Activated naive CD8-positive, alpha-beta T cell (primary cell): ENCODE results near the gene MAP3K10.
"Not testable (repeated sequence)": the region's sequence is repeated elsewhere in the genome, so short reads cannot be mapped to it uniquely, and the experiment has no call there.

Source experiments
- H3K27ac Mint-ChIP-seq: one replicate; pipeline ENCODE4 v1.8.0; 2021; ENCODE audit warnings: mixed read lengths
- H3K27me3 Mint-ChIP-seq: one replicate; pipeline ENCODE4 v1.8.0; 2021; ENCODE audit warnings: mixed read lengths
- H3K36me3 Mint-ChIP-seq: one replicate; pipeline ENCODE4 v1.8.0; 2021; ENCODE audit warnings: mixed read lengths
- H3K4me1 Mint-ChIP-seq: one replicate; pipeline ENCODE4 v1.8.0; 2021; ENCODE audit warnings: low read depth, mixed read lengths
- H3K4me3 Mint-ChIP-seq: one replicate; pipeline ENCODE4 v1.8.0; 2021; ENCODE audit warnings: mild to moderate bottlenecking, mixed read lengths
- H3K9me3 Mint-ChIP-seq: one replicate; pipeline ENCODE4 v1.8.0; 2021; ENCODE audit warnings: low read depth, mixed read lengths

Gene MAP3K10

DNA sequence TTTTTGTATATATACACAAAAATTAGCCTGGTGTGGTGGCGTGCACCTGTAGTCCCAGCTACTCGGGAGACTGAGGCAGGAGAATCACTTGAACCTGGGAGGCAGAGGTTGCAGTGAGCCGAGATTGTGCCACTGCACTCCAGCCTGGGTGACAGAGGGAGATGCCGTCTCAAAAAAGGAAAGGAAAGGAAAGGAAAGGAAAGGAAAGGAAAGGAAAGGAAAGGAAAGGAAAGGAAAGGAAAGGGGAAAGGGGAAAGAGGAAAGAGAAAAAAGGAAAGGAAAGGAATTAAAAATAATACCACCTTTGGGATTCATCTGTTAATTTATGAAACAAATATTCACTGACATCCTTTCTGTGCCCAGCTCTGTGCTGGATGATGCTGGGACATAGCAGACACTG, 27.8 kb downstream of the MAP3K10 start:
- H3K27ac Mint-ChIP-seq, H3K36me3 Mint-ChIP-seq, H3K9me3 Mint-ChIP-seq, H3K4me3 Mint-ChIP-seq, H3K4me1 Mint-ChIP-seq: not testable (repeated sequence)
- peaks cover 28% of the 10 kb centered on the region for H3K27me3 Mint-ChIP-seq

DNA sequence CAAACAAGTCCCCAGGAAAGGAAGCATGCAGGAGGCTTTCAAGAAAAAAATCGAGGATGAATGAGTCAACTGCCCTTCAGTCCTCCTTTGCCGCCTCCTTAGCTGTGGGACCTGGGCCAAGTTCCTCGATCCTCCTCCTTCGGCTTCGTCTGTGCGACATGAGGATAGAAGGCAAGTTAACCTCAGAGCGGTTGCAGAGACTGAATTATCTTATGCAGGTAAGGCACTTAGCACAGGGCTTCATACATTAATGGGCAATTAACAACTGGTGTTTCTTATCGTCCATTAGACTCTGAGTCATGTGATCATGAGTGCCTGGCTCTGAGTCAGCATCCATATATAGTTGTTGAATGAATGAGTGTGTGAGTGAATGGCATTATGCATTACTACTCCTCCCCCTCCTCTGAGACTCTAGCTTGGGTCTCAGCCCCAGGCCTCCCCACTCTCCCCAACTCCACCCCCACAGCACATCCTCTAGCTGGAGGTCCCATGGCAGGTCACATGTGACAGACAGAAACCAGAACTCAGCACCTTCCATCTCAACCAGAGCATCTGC, 28.6 kb downstream of the MAP3K10 start:
- H3K27me3 Mint-ChIP-seq: peaks cover 30% of the 10 kb centered on the region

DNA sequence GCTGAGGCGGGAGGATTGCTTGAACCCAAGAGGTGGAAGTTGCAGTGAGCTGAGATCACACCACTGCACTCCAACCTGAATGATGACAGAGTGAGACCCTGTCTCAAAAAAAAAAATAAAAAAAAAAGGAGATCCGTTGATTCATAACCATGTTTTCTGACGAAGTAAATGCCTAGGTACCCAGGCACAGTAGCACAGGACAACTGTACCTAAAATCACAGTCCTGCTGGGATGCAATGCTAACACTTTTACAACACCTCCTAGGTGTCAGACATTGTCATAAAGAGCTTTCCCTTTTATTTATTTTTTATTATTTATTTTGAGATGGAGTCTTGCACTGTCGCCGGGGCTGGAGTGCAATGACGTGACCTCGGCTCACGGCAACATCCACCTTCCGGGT, 29.4 kb downstream of the MAP3K10 start:
- Mint-ChIP-seq H3K27me3 (peaks cover 36% of the 10 kb centered on the region), H3K36me3 (peaks cover 5% of the 10 kb centered on the region), H3K4me3 (no peak overlapping the region), H3K27ac (no peak overlapping the region), H3K9me3 (no peaks in the 10 kb centered on the region), H3K4me1 (peaks cover 15% of the 10 kb centered on the region)

More for the DNA sequence above, 28.6 kb downstream of the MAP3K10 start:
- no peaks in the 10 kb centered on the region for H3K9me3 Mint-ChIP-seq
- H3K36me3 Mint-ChIP-seq: peaks cover 2% of the 10 kb centered on the region
- no peak overlapping the region for H3K27ac Mint-ChIP-seq
- peaks cover 10% of the 10 kb centered on the region for H3K4me1 Mint-ChIP-seq
- no peak overlapping the region for H3K4me3 Mint-ChIP-seq

DNA sequence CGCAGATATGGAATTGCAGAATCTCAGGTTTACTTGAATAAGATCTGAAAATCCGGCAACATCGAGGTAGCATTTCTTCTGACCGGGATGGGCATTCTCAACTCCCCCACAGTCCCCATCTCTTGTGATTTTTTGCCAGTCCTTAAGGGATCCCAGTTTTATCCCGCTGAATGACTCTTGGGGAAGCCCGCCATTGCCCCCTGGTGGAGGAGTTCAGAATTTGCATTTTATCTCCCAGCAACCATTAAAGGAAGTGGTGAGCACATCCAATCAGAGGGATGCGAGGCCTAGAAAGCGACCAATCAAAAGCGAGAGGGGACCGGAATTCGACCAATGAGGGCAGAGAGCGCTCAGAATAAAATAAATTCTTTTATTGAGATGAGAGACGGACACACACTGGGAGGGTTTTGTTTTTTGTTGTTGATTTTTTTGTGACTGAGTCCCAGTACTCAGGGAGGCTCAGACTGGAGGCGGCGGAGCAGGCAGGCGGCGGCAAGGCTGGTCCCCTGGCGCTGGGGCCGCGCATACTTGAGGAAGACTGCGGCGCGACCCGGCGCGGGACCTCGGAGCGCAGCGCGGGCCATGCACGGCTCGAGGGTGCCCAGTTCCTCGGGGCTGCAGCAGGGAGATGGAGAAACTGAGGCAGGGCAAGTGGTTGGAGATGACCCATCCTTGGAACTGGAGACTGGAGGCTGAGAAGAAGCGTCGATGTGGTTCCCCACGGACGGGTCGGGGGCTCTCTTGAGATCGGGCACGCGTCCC, 30.8 kb downstream of the MAP3K10 start:
- Mint-ChIP-seq H3K4me3 (peak overlapping the region; percentile 47), H3K27ac (no peak overlapping the region), H3K9me3 (no peaks in the 10 kb centered on the region), H3K36me3 (peaks cover 3% of the 10 kb centered on the region), H3K4me1 (peaks cover 18% of the 10 kb centered on the region), H3K27me3 (peaks cover 32% of the 10 kb centered on the region)

DNA sequence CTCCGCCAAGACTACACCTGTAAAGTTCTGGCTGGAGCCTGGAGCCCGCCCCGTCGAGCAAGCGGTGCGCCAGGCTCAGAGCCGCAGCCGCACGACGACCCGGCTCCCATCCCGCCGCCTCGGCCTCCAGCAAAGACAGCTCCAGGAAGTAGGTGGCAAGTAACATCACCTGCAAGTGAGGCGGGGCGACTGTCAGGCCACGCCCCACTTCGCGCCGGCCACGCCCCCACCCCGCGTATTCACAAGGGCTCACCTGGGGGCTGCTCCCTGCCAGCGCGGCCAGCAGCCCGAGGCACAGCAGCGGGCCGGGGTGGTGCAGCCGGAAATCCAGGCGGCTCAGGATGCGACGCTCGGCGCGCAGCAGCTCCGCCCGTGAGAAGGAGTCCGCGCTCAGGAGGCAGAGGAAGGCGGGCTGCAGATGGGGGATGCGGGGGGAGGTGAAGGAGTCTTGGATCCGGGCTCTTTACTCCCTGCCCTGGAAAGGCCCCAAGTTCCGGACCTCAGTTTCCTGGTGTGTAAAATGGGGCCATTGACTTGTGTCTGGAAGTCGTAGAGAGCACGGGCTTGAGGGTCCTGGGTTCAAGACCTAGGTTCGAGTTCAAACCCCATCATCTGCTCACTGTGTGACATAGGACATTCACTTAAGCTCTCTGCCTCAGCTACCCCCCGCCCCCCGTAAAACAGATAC, 32.1 kb downstream of the MAP3K10 start:
- H3K27me3 Mint-ChIP-seq: peaks cover 32% of the 10 kb centered on the region
- peaks cover 23% of the 10 kb centered on the region for H3K4me1 Mint-ChIP-seq
- H3K9me3 Mint-ChIP-seq: no peaks in the 10 kb centered on the region
- no peak overlapping the region for H3K4me3 Mint-ChIP-seq
- H3K27ac Mint-ChIP-seq: no peak overlapping the region
- H3K36me3 Mint-ChIP-seq: peaks cover 3% of the 10 kb centered on the region

DNA sequence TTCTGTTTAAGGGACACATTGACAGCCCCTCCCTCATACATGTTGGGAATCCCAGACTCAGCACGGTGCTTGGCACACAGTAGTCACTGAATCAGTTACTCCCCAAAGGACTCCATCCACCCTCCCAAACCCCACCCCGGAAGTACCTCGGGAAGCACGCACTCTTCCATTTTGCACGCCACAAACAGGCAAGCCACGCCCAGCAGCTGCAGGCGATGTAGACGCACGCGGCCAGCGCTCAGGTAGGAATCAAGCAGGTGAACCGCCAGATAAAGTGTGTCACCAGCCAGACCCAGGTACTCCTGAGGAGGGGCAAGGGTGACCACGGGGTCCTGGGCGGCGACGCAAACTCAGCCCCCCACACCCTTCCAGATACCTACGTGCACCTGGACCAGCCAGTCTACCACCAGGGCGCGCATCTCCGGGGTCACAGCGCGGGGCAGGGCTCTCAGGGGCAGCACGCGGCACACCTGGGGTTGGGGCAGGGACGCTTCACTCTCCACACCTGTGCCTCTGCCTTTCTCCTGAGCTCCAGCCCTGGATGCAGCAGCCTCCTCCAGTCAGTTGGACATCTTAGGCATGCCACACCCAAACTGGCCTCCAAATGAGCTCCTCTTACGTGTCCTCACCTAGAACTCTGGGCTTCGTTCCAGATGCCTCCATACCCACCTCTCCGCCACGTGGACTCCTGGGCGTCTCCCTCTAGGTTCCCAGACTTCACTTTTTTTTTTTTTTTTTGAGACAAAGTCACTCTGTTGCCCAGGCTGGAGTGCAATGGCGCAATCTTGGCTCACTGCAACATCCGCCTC, 33.3 kb downstream of the MAP3K10 start:
- Mint-ChIP-seq H3K9me3 (no peaks in the 10 kb centered on the region), H3K27ac (no peak overlapping the region), H3K27me3 (peaks cover 26% of the 10 kb centered on the region), H3K36me3 (peaks cover 3% of the 10 kb centered on the region), H3K4me1 (peaks cover 31% of the 10 kb centered on the region), H3K4me3 (no peak overlapping the region)

DNA sequence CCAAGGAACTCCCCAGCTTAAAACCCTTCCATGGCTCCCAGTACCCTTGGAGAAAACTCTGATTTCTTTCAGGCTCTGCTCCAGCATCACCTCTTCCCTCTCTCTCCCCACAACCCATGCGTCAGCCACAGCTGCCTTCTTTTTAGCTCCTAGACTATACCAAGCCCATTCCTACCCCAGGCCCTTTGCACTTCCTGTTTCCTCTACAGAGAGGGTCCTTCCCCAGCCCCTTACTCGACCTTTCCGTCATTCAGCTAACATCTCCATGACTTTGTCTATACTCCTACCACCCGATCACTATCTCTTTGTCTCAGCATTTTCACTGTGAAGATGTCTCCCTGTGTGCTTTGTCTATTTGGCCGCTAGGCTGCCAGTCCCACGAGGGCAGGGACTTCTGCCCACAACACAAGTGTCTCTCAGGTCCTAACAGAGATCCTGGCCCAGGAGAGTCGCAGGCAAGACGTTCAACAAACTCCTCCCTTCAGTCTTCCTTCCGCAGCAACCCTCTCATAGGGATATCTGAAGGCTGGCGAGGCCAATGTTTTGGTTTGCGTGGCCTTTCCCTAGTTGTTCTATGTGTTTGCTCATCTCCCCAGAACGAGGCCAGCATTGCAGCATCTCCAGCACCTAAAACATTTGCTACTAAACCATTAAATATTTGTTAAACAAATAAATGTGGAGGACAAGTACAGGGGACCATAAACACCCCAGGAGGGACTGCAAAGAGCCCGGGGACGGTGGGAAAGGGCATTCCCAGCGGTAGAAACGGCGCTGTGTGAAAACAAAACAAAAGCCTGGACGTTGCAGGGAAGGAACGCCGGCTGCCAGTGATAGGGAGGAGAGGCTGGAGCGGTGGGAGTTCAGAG, 34.4 kb downstream of the MAP3K10 start:
- peak overlapping the region; percentile 65 for H3K4me3 Mint-ChIP-seq
- H3K27ac Mint-ChIP-seq: peak overlapping the region; percentile 58
- no peaks in the 10 kb centered on the region for H3K9me3 Mint-ChIP-seq
- H3K4me1 Mint-ChIP-seq: peaks cover 41% of the 10 kb centered on the region
- H3K27me3 Mint-ChIP-seq: peaks cover 18% of the 10 kb centered on the region
- peaks cover 3% of the 10 kb centered on the region for H3K36me3 Mint-ChIP-seq

DNA sequence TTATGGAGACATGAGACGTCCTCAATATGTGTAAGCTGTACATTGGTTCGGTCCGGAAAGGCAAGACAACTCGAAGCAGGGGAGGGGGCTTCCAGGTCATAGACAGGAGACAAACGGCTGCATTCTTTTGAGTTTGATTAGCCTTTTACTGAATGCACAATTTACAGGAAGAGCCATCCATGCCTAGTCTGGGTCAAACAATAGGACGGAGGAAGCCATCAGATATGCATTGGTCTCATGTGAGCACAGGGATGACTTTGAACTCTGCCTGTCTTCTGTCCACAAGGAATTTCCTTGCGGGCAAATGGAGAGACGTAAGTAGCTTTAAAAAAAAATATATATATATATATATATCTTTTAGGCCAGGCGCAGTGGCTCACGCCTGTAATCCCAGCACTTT, 37.1 kb downstream of the MAP3K10 start:
- peaks cover 12% of the 10 kb centered on the region for H3K27me3 Mint-ChIP-seq
- H3K27ac Mint-ChIP-seq: peak overlapping the region; percentile 16
- H3K36me3 Mint-ChIP-seq: peaks cover 3% of the 10 kb centered on the region
- H3K4me3 Mint-ChIP-seq: no peak overlapping the region
- H3K9me3 Mint-ChIP-seq: no peaks in the 10 kb centered on the region
- H3K4me1 Mint-ChIP-seq: peaks cover 37% of the 10 kb centered on the region

DNA sequence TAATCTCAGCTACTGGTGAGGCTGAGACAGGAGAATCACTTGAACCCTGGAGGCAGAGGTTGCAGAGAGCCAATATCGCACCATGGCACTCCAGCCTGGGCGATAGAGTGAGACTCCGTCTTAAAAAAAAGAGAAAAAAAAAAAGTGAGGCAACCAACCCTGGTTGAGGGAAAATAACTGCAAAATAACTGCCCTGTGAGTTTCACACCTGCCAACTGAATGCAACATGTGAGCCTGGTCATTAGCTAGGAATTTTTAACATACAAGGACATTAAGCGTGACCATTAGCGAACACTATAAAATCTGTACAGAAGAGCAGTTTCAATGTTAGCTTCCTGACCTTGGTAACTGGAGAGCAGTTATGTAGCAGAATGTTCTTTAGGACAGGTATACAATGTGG, 37.6 kb downstream of the MAP3K10 start:
- H3K27me3 Mint-ChIP-seq: peaks cover 12% of the 10 kb centered on the region
- peak overlapping the region; percentile 82 for H3K27ac Mint-ChIP-seq
- peaks cover 3% of the 10 kb centered on the region for H3K36me3 Mint-ChIP-seq
- no peaks in the 10 kb centered on the region for H3K9me3 Mint-ChIP-seq
- H3K4me3 Mint-ChIP-seq: peak overlapping the region; percentile 8
- peaks cover 37% of the 10 kb centered on the region for H3K4me1 Mint-ChIP-seq

DNA sequence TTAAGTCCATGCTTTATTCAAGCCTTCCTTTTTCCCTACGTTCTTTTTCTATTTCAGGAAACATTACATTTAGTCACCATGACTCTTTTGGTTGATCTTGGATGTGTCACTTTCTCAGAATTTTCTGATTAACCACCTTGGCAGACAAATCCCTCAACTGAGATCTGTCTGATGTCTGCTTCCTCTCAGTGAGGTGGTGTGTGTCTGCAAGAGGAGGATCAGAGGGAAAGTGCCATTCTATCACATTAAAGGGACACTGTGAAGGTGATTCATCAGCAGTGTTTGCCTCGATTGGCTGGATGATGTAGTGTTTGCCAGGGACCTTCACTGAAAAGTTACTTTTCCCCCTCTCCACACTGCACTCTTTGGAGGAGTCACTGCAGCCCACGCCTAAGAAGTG, 38.3 kb downstream of the MAP3K10 start:
- Mint-ChIP-seq H3K9me3 (no peaks in the 10 kb centered on the region), H3K27ac (peak overlapping the region; percentile 82), H3K36me3 (peaks cover 3% of the 10 kb centered on the region), H3K27me3 (peaks cover 12% of the 10 kb centered on the region), H3K4me1 (peaks cover 37% of the 10 kb centered on the region), H3K4me3 (peak overlapping the region; percentile 8)

DNA sequence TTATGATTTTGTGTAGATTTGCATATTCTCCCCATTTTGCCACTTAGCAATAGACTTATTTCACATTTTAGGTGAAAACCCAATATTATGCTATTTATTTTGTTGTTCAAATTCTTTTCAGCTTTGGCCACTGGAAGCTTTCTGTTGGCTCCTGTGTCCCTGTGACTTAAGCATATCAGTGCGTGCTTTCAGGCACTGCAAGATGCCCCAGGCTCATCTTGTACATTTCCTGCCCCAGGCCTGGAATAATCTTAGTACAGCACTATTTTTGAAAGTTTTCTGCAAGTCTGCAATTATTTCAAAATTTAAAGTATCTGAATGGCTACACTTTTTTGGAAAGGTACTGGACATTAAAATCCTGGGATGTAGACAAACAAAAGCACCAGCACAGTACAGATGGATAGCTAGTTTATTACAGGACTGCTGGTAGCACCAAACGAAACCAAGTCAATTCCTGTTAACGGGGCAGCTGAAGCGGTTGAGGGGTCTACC, 38.7 kb downstream of the MAP3K10 start:
- peaks cover 10% of the 10 kb centered on the region for H3K27me3 Mint-ChIP-seq
- peaks cover 37% of the 10 kb centered on the region for H3K4me1 Mint-ChIP-seq
- H3K4me3 Mint-ChIP-seq: no peak overlapping the region
- no peaks in the 10 kb centered on the region for H3K9me3 Mint-ChIP-seq
- H3K36me3 Mint-ChIP-seq: peaks cover 3% of the 10 kb centered on the region
- peak overlapping the region; percentile 82 for H3K27ac Mint-ChIP-seq

DNA sequence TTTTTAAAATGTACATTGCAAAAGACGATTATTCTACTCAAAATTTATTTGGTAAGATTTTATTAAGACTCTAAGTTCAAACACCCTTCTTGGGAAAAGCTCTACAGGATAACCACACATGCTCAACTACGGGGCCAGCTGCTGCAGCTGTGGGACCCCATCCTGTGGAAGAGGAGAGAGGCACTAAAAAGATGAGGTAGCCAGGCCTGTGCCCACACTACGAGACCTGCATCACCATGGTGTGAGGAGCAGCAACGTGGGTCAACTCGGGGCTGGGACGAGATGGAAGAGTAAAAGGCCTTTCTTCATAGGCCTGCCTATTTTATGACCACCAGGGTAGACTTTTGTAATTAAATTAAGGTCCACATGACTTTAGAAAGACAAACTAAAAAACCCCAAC, 39.8 kb downstream of the MAP3K10 start:
- peaks cover 29% of the 10 kb centered on the region for H3K4me1 Mint-ChIP-seq
- no peaks in the 10 kb centered on the region for H3K36me3 Mint-ChIP-seq

DNA sequence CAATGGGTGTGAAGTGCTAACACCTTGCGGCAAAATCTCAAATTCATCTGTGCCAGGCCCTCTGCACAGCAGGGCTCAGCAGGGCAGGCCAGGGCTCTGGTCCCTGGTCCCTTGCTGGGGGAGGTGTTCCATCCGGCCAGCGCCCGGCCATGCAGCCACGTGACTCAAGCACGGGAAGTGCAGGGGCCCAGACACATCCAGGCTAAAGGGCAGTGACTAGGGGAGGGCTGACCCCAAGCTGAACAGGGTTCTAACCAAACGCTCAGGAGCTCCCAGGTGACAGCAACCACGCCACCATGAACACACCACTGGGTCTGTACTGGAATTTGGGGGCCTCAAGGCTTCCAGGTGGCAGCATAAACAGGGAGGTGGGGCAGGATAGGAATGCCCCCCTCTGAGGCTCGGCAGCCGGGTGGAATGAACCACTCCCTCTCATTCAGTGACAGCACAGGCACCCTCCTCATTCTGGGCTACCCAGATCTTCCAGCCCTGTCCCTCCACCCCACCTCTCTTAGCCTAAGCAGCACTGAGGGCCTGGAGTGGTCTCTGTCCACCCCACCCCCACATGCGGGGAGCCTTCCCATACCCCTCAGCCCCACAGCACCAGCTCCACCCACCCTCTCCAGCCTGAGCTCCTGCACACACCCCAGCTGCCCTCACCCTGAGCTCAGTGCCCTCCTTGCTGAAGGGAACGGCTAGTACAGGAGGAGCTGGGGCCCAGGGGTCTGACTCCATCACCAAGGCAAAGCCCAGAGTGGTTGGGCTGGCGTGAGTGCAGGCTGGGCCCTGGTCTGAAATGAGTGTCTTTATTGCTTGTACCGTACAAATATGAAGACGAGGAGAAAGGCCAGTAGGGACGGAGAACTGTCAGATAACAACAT, 40.6 kb downstream of the MAP3K10 start:
- peaks cover 26% of the 10 kb centered on the region for H3K4me1 Mint-ChIP-seq
- H3K27ac Mint-ChIP-seq: no peak overlapping the region
- H3K4me3 Mint-ChIP-seq: no peak overlapping the region
- no peaks in the 10 kb centered on the region for H3K27me3 Mint-ChIP-seq
- no peaks in the 10 kb centered on the region for H3K9me3 Mint-ChIP-seq
- H3K36me3 Mint-ChIP-seq: no peaks in the 10 kb centered on the region

More for the DNA sequence above, 39.8 kb downstream of the MAP3K10 start:
- Mint-ChIP-seq H3K9me3 (no peaks in the 10 kb centered on the region), H3K27ac (peak overlapping the region; percentile 22), H3K27me3 (peaks cover under 1% of the 10 kb centered on the region), H3K4me3 (no peak overlapping the region)
